Measurements from ENCODE around the gene SDCCAG8. TPM values are rescaled to one million over a fixed set of nuclear protein-coding genes. Genes with fewer than 3 reads are reported as not detected.
A peak's percentile ranks its signal among the peaks of the same experiment; 100 is the strongest.

The SDCCAG8 gene
- total RNA-seq, 1 experiment from 2014 or later, result 10.0 TPM

DNA sequence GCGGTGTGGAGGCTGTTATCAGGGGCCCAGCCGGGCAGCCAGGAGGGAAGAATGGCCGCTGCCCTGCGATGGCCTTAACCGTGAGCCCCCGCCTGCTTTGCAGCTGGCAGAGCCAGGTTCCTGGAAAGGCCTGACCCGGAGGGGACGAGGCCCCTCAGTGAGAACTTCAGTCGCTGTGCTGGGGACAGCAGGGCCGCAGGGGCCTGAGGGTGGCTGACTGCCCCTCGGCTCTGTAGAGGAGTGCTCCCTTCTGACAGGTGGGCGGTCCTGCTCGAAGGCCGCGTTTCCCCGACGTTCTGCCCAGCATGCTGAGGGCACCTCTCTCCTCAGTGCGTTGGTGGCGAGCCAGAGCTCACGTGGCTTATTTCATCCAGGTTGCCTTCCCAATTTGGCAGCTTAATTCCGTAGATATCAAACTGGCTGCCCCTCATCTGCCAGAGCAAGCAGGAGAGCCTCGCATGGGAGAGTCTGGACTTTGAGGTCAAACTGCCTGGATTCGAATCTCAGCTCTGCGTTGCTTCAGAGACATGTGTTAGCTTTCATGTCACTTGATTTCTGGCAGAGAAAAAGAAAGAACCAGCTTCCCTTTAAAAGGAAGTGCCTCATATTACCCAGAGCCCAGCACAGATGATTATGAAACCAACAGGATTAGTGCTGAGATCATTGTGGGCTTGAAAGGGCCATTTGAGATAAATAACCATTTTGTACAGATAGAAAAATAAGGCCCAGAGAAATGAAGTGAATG is 239.8 kb downstream of the SDCCAG8 start:
- no peak overlapping the region for H4K91ac ChIP-seq (ENCODE audit: insufficient read length, low read depth, low read length)
- no peak overlapping the region for H4K8ac ChIP-seq (replicated peaks; ENCODE audit: insufficient read length, low read depth, low read length)
- H3K14ac ChIP-seq (ENCODE audit: insufficient read depth, low read length), result no peak overlapping the region
- DNase-seq, result no peak
- no peak overlapping the region for H3K56ac ChIP-seq (ENCODE audit: insufficient read length, low read depth, low read length)
- no peak overlapping the region for H2BK12ac ChIP-seq (ENCODE audit: insufficient read length, low read depth, low read length)
- H3K4me1 ChIP-seq (ENCODE audit: insufficient read depth, low read length), result peaks cover 10% of the 10 kb centered on the region; the same call in 1 of the 2 replicates
- no peak overlapping the region for H2AFZ ChIP-seq (ENCODE audit: low read length)
- H3K4ac ChIP-seq (ENCODE audit: low read depth, low read length), result no peak overlapping the region
- Mint-ChIP-seq H3K4me1 (peaks cover 46 to 56% of the 10 kb centered on the region in 2 experiments), H3K36me3 (ENCODE audit: insufficient read depth in 1 of 3, low read depth in 3 of 3) (peaks cover 2 to 9% (median 7%) of the 10 kb centered on the region in 3 experiments; a peak in 6 of 7 replicates), H3K9me3 (peaks cover 1 to 2% of the 10 kb centered on the region in 2 experiments; a peak in 2 of 5 replicates), H3K27me3 (ENCODE audit: low read depth) (no peaks in the 10 kb centered on the region), H3K4me3 (no peak overlapping the region), H3K27ac (peak overlapping the region in 1 of 3 experiments; percentile 77; a peak in 1 of 7 replicates)
- H3K4me2 ChIP-seq (ENCODE audit: insufficient read depth, insufficient read length, low read length), result no peak overlapping the region
- no CpG with 5 or more reads among the region's 24 CpGs for WGBS (ENCODE audit: extremely low coverage, insufficient read length, low lambda C conversion rate)
- no peaks in the 10 kb centered on the region for H4K20me1 ChIP-seq (ENCODE audit: control insufficient read depth, insufficient read depth, insufficient read length)
- H2BK20ac ChIP-seq (ENCODE audit: low read depth, low read length, poor library complexity, severe bottlenecking), result no peak overlapping the region
- no peaks in the 10 kb centered on the region for H3K23me2 ChIP-seq (ENCODE audit: insufficient read length, low read depth, low read length, poor library complexity, severe bottlenecking)
- no peak overlapping the region for H3K27ac ChIP-seq (ENCODE audit: insufficient read length, low read depth, low read length)
- H3K23ac ChIP-seq (ENCODE audit: insufficient read length, low read depth, low read length), result no peak overlapping the region
- H4K5ac ChIP-seq (ENCODE audit: insufficient read length, low read depth, low read length), result no peak overlapping the region
- H3K18ac ChIP-seq (ENCODE audit: insufficient read length, low read depth, low read length), result no peak overlapping the region
- no peaks in the 10 kb centered on the region for H3K79me2 ChIP-seq (ENCODE audit: insufficient read depth, low read length)
- H2BK120ac ChIP-seq (ENCODE audit: low read depth, low read length, poor library complexity, severe bottlenecking), result no peak overlapping the region
- TF ChIP-seq, protein P1, sequence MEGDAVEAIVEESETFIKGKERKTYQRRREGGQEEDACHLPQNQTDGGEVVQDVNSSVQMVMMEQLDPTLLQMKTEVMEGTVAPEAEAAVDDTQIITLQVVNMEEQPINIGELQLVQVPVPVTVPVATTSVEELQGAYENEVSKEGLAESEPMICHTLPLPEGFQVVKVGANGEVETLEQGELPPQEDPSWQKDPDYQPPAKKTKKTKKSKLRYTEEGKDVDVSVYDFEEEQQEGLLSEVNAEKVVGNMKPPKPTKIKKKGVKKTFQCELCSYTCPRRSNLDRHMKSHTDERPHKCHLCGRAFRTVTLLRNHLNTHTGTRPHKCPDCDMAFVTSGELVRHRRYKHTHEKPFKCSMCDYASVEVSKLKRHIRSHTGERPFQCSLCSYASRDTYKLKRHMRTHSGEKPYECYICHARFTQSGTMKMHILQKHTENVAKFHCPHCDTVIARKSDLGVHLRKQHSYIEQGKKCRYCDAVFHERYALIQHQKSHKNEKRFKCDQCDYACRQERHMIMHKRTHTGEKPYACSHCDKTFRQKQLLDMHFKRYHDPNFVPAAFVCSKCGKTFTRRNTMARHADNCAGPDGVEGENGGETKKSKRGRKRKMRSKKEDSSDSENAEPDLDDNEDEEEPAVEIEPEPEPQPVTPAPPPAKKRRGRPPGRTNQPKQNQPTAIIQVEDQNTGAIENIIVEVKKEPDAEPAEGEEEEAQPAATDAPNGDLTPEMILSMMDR (conservative IDR thresholded peaks at IDR 0.05), result no peak
- H2BK5ac ChIP-seq (ENCODE audit: insufficient read length, low read length), result no peak overlapping the region
- H2AK5ac ChIP-seq (ENCODE audit: insufficient read length, low read length), result no peak overlapping the region
- no peaks in the 10 kb centered on the region for H3K9me3 ChIP-seq (ENCODE audit: control insufficient read depth, low read depth, low read length)
- H3K27me3 ChIP-seq (ENCODE audit: insufficient read depth, low read length), result no peaks in the 10 kb centered on the region
- no peak overlapping the region for H2BK15ac ChIP-seq (ENCODE audit: low read depth, low read length)
- H3K79me1 ChIP-seq (ENCODE audit: insufficient read depth, low read depth, low read length, poor library complexity, severe bottlenecking), result no peaks in the 10 kb centered on the region
- H3K9ac ChIP-seq (ENCODE audit: extremely low read depth, insufficient read length, low read length), result no peak overlapping the region
- no peak overlapping the region for H3T11ph ChIP-seq (ENCODE audit: low read length)
